ENCODE results near the gene FGF5.
"Not testable (repeated sequence)": the region's sequence is repeated elsewhere in the genome, so short reads cannot be mapped to it uniquely, and the experiment has no call there.

FGF5 gene

DNA sequence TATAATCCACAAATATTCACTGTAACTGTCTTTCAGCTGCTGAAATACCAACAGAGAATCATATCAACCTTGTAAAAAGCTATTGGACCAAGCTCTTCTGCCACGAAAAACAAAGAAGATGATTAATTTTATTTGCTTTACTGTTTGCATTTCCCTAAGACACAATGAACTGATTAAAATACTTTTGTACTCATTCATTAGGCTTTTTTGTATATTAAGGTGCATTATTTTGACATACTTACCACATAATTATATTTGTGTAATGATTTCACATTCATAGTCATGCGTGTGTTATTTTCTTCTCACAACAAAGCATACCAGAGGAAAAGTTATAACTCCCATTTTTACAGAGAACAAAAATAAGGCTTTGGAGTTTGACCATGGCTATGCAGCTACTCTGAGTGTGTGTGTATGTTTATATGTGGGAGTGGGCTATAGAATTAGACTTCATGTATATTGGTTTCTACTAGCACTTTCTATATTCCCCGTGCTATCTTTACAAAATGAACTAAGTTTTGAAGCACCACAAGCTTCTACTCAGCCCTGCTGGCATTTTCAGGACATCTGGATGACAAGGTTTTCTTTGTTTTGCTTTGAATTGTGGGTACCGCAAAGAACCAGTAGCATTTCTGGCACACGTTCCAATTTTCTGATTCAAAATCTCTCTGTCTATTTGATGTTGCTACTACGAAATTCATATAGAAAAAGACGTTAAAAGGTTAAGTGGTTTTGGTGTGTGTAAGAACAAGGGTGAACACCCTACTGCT lies 11.0 kb upstream of the FGF5 start:
- DNase-seq, result no peak

DNA sequence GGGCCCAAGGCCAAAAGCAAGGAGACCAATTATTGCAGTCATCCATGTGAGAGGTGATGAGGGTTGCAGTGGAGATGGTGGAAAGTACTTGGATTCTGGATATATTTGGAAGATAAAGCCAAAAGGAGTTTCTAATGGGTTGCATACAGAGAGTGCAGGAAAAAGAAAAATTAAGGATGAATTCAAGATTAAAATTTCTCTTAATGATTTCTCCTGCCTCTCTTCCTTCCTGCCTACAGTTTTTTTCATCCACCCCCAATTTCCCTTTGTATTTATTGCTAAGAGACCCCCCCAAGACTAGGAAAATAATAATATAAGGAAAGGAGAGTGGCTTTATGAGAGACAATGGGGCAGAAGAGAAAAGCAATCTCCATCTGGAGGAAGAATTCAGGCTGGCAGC lies 8.6 kb upstream of the FGF5 start:
- DNase-seq, result no peak

DNA sequence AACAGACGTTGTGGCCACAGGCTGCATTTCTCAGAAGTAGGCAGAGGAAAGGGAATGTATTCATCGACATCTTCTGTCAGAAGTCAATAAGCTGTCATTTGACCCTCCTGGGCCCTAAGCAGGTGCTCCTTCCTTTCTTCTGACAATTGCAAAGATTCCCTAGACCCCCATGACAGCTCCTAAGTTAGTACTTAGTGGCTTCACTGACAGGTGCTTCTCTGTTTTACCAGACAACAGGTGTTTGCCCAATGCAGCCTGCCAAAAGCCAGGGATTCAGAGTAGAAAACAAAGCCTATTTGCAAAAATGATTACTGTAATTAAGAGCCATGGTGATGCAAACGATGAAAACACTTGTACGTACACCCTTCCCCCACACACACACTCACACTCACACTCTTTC lies 7.5 kb upstream of the FGF5 start:
- DNase-seq, result no peak

DNA sequence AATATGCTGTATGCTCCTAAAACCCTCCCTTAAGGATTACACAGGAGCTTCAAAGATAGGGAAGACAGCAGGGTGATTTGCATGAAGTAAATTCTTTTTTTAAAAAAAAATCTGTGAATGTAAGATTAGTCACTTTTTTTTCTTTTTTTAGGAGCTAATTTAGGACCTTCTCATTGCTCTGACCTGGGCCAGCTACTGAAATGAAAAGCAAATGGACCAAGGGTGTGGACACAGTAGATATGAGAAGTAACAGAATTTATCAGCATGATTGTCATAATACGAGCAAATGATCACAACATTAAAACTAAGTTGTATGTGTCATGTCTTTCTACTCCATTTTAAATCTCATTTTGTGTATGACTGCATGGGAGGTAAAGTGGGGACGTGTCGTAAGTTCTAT lies 6.6 kb upstream of the FGF5 start:
- no peak for DNase-seq

DNA sequence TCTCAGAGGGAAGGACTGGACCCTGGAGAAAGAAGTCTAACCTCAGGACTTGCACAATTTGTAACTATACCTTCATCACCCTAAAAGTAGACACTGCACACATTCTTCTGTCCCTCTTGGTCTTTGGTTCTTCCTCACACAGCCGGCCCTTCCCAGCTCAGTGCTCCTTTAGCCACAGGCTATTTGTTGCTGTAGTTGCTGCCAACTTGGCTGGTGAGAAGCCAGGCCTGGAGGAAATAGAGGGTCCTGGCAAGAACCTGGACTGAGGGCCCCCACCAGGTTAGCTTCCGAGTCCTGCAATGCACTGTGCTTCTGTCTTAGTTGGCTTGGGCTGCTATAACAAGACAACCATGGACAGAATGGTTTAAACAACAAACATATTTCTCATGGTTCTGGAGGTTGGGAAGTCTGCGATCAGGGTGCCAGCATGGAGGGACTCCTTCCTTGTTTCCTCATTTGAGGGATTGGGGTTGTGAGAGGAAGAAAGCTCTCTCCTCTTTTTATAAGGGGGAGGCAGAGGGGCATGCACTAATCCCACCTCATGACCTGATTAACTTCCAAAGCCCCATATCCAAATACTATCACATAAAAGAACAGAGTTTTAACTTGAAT lies 4.4 kb upstream of the FGF5 start:
- DNase-seq, result no peak

DNA sequence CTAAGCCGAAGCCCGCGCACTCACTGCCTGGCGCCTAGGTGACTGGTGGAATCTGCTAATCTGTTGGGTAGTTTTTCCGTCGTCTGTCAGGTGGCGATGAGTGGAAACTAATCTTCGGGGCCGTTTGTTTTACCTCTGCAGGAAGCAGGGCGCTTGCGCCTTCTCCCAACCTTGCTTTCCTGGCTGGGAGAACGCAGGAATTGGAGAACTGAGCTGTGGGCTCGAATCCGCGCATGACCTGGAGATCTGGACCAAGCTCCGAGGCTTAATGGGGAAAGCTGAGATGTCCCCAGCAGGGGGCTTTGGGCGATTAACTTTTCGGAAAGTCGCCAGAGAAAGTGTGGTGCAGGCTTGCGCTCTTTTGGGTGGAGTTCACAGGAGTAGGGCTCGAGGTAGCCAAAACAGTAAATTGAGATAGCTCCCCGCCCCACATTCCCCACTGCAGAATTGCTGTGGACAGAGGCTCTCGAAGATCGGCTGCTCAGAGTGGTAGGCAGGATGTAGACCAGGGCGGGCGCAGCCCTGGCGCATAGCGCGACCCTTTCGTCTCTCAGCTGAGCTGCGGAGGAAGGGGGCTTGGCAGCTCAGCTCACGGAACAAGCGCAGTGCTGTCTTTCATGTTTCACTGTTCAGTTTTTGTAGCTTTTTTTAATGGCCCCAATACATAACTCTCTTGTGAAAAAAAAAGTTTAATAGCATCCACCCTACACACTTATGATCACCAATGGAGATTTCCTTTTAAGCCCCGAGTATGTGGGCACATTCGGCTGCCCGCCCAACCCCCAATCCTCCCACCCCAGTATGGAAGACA lies 2.7 kb upstream of the FGF5 start:
- no peak for DNase-seq

DNA sequence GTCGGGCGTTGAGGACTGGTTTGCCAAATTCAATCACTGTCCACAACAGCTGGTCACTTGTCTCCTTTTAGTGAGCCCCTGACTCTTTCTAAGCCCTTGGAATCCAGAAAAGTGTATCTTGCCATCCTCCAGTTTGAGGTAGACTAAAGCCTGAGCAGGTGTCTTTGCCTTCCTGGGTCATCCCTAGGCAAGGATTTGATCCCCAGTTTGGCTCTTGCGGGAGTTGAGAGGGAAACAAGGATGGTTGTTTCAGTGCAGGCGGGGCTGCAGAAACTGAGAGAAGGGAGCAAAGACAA lies 2.2 kb upstream of the FGF5 start:
- DNase-seq, result no peak

DNA sequence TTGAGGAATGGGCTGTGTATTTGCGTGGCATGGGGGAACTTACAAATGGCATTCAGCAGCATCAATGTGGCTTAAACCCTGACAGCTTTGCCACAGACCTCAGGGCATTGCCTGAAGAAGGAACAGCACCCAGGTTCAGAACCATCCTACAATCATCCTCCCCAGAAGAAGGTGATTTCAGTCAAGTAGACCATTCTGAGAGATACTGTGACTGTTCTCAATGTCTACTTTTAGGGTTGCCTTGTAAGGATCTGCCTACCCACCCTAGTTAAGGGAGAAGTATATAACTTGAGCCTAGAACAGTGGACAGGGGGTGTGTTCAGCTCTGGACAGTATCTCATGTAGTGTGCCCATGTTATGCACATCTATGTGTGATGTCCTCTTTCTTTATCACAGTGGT lies 1.6 kb upstream of the FGF5 start:
- no peak for DNase-seq

DNA sequence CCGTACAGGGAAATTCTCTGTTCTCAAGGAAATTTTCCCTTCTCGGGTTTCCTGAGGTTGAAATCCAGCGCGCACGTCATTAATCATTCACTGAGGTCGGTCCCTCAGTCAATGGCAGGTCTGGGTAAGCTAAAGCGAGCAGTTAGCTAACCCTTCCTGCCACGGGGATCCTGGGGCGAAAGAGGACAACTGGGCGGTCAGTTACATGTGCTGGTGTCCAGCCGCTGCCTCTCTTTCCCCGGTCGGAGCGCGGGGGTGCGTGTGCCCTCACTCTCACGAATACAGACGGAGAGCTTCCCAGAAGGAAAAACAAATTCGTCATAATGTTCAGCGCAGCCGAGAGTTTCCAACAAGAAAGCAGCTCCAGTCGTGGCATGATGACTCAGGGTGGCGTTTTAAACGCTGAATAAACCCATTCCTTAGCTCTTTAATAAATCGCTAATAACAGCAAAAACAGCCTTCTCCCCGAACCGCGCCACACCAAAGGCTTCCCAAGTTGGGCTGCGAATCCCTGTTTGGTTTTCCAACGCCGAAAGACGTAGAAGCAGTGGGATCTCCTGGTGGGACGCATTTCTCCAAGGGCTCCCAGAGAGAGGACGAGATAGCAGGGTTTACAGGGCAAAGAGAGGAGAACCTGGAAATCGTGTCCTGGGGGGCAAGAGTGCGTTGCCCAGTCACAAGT lies 752 bp upstream of the FGF5 start:
- DNase-seq, result no peak

DNA sequence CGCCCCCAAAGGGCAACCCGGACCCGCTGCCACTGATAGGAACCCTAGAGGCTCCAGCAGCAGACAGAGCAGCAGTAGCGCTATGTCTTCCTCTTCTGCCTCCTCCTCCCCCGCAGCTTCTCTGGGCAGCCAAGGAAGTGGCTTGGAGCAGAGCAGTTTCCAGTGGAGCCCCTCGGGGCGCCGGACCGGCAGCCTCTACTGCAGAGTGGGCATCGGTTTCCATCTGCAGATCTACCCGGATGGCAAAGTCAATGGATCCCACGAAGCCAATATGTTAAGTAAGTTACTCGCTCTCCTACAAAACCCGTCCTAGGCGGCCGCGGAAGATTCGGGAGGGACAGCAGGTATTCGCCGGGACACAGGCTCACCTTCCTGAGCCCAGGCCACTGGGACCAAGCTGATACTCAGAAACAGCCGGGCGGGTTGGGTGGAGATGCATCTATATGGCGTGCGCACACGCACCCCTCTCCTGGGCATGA lies 477 bp downstream of the FGF5 start:
- peak; percentile 53 for DNase-seq

DNA sequence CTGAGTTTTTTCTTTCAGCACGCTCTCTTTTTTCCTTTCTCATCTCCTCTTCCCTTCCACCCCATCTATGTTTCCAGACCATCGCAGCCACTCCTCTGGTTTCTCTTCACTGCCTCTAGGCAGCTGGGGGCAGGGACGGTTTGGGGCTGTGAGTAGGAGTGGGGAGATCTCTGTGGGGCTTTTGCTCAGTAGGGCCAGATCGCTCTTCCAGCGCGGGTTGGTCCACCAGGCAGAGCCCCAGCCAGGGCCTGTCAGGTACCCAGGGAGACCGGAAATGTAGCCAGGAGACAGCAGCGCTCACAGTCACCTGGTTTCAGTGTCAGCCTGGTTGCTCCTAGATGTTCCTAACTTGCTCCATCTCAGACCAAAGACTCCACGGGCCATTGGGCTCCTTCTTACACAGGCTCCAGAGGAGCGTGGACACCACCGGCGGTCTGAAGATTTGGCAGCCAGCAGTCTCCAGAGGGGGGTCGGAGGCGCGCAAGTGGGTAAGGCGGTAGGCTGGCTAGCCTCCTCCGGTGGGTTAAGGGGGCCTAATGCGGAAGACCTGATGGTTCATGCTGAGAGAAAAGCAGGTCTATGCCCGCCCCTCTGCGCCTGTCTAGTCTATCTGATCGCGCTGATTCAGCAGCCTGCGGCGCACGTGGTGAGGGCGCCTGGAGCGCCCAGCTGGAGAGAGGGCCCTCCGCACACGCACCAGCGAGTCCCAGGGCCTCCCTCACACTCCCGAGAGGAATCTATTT lies 1.8 kb downstream of the FGF5 start:
- peak; percentile 35 for DNase-seq

DNA sequence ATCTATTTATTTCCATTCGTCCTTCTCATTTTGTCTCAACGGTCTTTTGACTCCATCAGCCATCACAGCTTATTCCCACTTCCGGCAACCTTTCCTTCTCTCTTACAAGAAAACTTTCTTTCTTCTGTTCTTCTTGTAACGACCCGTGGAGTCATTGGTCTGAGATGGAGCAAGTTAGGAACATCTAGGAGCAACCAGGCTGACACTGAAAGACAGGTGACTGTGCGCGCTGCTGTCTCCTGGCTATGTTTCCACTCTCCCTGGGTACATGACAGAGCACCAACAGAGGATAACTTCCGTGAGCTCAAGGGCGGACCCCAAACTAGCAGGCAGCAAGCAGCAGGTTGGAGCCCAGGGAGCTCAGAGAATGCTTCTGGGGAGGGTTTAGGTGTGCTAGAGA lies 2.5 kb downstream of the FGF5 start:
- DNase-seq, result no peak

DNA sequence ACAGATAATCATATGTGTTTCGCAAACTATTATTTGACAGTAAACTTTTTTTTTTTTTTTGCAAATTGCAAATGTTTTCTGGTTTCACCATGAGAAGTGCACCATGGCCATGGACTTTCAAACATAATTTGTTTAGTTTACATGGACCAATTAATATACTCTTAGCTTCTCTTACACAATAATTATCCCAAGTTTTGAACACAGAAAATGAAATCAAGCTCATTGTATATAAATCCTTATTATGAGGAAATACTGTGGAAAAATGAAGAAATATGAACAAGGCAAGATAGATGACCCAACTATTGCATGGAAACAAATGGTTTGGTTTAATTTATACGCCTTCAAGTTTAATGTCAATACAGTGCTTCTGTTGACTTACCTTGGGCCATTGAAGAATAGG lies 3.9 kb downstream of the FGF5 start:
- no peak for DNase-seq

DNA sequence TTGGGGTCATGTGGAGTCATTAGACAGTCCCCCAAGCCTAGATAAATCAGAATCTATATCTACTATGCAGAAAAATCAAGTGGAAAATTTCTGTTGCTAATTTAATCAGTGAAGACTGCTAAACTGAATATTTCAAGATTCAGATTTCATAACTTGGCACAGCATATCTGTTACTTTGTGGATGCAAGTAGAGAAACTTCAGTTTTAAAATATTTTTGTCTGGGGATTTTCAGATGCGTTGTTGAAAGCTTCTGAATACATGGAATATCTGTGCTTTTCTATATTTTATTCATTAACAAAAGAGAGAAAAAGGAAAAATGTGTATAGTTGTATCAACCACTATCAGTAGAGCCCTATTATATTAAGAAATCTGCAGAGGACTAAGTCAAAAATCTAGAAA lies 4.4 kb downstream of the FGF5 start:
- DNase-seq, result no peak

DNA sequence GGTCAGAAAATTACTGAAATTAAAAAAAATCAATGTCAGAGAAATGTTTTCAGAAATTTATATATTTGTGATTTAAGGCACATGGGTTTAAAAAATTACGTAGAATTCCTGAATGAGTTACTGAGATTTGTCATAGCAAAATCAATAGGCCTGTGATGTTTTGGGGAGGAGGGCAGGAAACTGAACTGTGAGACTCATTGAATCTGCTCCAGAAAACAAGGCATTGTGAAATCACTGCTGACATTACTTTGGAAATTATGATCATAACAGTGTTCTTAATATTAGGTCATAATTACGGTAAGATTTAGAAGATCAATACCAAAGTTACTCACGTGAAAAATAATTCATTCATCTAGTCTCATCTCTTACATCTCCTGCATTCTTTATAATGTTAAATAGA lies 5.3 kb downstream of the FGF5 start:
- DNase-seq, result no peak

DNA sequence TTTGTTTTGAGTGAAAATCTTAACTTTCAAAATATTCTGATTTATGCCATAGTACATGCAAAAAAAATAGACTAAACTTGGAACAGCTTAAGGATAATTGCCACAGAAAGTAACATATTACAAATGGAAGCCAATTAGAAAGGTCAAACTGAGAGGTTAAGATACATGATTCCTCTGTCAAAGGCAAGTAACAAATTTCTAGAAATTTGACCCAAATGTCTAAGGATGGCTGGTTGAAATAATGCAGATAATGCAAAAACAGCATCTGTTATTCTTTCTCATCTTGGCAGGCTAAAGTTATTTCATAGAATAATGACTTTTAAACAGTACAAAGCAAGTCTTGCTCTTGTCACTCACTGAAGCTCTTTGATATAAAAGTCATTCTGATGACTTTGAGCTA lies 10.5 kb downstream of the FGF5 start:
- DNase-seq, result no peak

DNA sequence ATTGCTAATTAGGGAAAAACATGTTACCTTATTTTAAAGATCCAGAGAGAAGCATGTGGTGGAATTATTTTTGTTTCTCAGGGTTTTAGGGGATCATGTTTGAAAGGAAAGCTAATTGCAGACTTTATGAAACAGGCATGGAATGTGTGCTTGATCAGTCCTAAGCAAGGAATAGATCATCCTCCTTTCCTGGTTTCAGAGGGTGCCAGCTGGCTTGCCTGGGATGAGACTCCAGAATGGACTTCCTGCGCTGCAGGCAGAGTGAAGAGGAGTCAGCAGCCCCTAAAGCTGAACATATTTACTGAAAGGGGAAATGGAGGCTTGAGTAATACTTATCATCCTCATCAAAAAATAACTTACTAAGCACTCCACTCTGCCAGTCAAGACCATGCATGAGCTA lies 13.3 kb downstream of the FGF5 start:
- no peak for DNase-seq

DNA sequence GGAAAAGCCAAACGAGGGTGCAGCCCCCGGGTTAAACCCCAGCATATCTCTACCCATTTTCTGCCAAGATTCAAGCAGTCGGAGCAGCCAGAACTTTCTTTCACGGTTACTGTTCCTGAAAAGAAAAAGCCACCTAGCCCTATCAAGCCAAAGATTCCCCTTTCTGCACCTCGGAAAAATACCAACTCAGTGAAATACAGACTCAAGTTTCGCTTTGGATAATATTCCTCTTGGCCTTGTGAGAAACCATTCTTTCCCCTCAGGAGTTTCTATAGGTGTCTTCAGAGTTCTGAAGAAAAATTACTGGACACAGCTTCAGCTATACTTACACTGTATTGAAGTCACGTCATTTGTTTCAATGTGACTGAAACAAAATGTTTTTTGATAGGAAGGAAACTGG lies 20.0 kb downstream of the FGF5 start:
- no peak for DNase-seq

DNA sequence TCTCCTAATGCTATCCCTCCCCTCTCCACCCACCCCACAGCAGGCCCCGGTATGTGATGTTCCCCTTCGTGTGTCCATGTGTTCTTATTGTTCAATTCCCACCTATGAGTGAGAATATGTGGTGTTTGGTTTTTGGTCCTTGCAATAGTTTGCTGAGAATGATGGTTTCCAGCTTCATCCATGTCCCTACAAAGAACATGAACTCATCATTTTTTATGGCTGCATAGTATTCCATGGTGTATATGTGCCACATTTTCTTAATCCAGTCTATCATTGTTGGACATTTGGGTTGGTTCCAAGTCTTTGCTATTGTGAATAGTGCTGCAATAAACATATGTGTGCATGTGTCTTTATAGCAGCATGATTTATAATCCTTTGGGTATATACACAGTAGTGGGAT lies 24.2 kb downstream of the FGF5 start:
- not testable (repeated sequence) for DNase-seq

DNA sequence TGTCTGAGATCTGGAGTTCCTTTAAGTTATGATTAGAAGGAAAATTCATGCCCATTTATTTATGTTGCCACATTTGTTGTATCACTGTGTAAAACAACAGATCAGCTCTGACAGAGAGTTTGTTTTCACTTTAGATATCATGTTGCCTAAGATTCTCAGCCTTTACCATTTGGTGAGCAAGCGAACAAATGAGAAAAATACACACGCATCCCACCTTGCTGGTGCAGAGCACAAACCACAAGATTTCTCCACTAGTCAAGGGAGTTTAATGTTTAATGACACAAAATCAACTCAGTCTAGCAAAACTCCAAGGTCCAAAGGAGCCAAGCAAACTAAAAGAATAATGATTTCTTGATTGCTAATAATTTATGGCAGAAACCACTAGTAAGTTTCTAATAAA lies 27.7 kb downstream of the FGF5 start:
- no peak for DNase-seq

DNA sequence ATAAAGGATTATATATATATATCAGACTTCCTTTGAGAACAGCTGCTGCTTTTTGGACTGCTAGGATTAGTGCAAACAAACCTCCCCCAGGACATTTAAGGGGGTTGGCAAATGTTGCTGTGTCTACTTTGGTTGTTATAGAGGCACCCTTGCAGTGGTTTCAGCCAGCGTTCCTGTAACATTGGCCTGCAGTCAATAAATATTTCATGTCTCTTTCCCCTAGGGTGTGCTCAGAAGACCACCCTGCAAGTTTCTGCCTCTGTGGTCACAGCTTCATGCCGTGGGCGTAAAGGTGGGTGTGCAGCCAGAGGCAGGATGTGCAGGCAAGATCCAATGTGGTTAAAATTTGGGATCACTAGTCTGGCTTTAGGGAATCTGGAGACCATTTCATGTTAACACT lies 28.9 kb downstream of the FGF5 start:
- no peak for DNase-seq

DNA sequence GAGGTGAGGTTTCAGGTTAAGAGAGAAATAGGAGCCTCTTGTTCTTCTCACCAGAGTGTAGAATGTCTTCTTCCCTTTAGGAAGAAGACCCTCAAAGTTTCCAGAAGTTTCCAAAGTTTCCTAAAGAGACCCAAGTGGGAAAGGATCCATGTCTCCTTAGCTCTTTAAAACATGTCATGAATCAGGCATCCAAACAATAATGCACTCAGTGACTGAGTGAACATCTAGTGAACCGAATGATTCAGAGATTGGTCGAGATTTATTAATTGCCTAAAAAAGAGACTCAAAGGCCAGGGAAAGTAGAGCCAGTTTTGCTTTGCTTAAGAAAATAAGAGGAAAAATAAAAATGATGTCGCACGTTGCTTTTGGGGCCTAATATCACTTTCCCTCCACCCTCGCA lies 29.4 kb downstream of the FGF5 start:
- DNase-seq, result no peak

DNA sequence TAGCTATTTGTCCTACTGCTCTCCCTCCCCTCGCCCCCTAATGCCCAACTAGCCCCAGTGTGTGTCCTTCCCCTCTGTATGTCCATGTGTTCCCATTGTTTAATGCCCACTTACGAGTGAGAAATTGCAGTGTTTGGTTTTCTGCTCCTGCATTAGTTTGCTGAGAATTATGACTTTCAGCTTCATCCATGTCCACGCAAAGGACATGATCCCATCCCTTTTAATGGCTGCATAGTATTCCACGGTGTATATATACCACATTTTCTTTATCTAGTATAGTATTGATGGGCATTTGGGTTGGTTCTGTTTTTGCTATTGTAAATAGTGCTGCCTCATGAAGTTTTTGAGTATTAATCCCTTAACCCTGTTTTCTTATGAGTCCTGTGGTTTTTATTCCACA lies 35.4 kb downstream of the FGF5 start:
- DNase-seq, result no peak

All from hematopoietic multipotent progenitor cell treated with erythropoietin and hydrocortisone succinate and interleukin-3 and kit ligand, for 4 days (in vitro differentiated cells).